SH-SY5Y (cell line): ENCODE measurements around the gene NR2F6.

Experiments
- GATA2 ChIP-seq: IDR thresholded peaks from 2 replicates; pipeline ENCODE4 v1.6.1; 2011; ENCODE audit warnings: mild to moderate bottlenecking, low read depth, low read length
- GATA3 ChIP-seq: IDR thresholded peaks from 2 replicates; pipeline ENCODE4 v1.6.1; 2011; ENCODE audit warnings: low read depth, mild to moderate bottlenecking, low read length, moderate library complexity

- TF ChIP-seq GATA2, result no peak
- TF ChIP-seq GATA3, result no peak
Measured at GRCh38 chr19:17255150-17255621, 9.5 kb upstream of the NR2F6 start.
